ENCODE results near the gene CALN1. TPM values are rescaled to one million over a fixed set of nuclear protein-coding genes. Genes with fewer than 3 reads are reported as not detected.
"Not testable (repeated sequence)": the region's sequence is repeated elsewhere in the genome, so short reads cannot be mapped to it uniquely, and the experiment has no call there.

The CALN1 gene
- polyA plus RNA-seq, 1 donor from 2014 or later: 7.8 TPM

GRCh38 chr7:72343991-72344390 lies 68.1 kb downstream of the CALN1 start:
- Histone ChIP-seq H3K9ac (ENCODE audit: low read length) (no peak overlapping the region), H3K9me3 (ENCODE audit: low read length) (no peaks in the 10 kb centered on the region), H3K4me2 (ENCODE audit: low read length) (no peak overlapping the region), H3K27me3 (ENCODE audit: insufficient read depth, low read depth, low read length) (no peaks in the 10 kb centered on the region), H3K4me3 (ENCODE audit: low read length) (no peak overlapping the region), H3K36me3 (ENCODE audit: insufficient read depth, low read length) (no peaks in the 10 kb centered on the region), H3K9me2 (ENCODE audit: insufficient read depth, low read length) (no peaks in the 10 kb centered on the region), H3F3A (ENCODE audit: insufficient read depth, low read length, poor library complexity, severe bottlenecking) (no peaks in the 10 kb centered on the region), H3K27ac (ENCODE audit: low read length) (no peak overlapping the region), H3K79me2 (replicated peaks; ENCODE audit: insufficient read depth, low read length) (no peaks in the 10 kb centered on the region), H4K20me1 (ENCODE audit: insufficient read depth) (no peaks in the 10 kb centered on the region), H2AFZ (ENCODE audit: low read depth, low read length) (no peak overlapping the region)
- TF ChIP-seq POLR2AphosphoS5 (IDR thresholded peaks at IDR 0.05) (no peak), TAF1 (IDR thresholded peaks at IDR 0.05; ENCODE audit: low read depth) (no peak), EZH2 (IDR thresholded peaks at IDR 0.05; ENCODE audit: borderline replicate concordance, insufficient read depth, low read length, poor library complexity, severe bottlenecking) (no peak), MXI1 (conservative IDR thresholded peaks at IDR 0.05; ENCODE audit: poor library complexity, severe bottlenecking) (no peak), CTCF (IDR thresholded peaks at IDR 0.05; ENCODE audit: poor library complexity, severe bottlenecking) (no peak), RAD21 (conservative IDR thresholded peaks at IDR 0.05) (no peak), EP300 (conservative IDR thresholded peaks at IDR 0.05; ENCODE audit: poor library complexity, severe bottlenecking) (no peak), SMC3 (conservative IDR thresholded peaks at IDR 0.05; ENCODE audit: poor library complexity) (no peak)
- TF ChIP-seq, protein P1, sequence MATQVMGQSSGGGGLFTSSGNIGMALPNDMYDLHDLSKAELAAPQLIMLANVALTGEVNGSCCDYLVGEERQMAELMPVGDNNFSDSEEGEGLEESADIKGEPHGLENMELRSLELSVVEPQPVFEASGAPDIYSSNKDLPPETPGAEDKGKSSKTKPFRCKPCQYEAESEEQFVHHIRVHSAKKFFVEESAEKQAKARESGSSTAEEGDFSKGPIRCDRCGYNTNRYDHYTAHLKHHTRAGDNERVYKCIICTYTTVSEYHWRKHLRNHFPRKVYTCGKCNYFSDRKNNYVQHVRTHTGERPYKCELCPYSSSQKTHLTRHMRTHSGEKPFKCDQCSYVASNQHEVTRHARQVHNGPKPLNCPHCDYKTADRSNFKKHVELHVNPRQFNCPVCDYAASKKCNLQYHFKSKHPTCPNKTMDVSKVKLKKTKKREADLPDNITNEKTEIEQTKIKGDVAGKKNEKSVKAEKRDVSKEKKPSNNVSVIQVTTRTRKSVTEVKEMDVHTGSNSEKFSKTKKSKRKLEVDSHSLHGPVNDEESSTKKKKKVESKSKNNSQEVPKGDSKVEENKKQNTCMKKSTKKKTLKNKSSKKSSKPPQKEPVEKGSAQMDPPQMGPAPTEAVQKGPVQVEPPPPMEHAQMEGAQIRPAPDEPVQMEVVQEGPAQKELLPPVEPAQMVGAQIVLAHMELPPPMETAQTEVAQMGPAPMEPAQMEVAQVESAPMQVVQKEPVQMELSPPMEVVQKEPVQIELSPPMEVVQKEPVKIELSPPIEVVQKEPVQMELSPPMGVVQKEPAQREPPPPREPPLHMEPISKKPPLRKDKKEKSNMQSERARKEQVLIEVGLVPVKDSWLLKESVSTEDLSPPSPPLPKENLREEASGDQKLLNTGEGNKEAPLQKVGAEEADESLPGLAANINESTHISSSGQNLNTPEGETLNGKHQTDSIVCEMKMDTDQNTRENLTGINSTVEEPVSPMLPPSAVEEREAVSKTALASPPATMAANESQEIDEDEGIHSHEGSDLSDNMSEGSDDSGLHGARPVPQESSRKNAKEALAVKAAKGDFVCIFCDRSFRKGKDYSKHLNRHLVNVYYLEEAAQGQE (IDR thresholded peaks at IDR 0.05; ENCODE audit: borderline replicate concordance): no peak

- H3K27ac ChIP-seq (ENCODE audit: low read length); H3K4me2 ChIP-seq (ENCODE audit: low read length); H4K20me1 ChIP-seq (ENCODE audit: insufficient read depth); H3K36me3 ChIP-seq (ENCODE audit: insufficient read depth, low read length); H3F3A ChIP-seq (ENCODE audit: insufficient read depth, low read length, poor library complexity, severe bottlenecking); H3K9me3 ChIP-seq (ENCODE audit: low read length); H2AFZ ChIP-seq (ENCODE audit: low read depth, low read length); H3K79me2 ChIP-seq (replicated peaks; ENCODE audit: insufficient read depth, low read length); H3K27me3 ChIP-seq (ENCODE audit: insufficient read depth, low read depth, low read length); H3K4me3 ChIP-seq (ENCODE audit: low read length); H3K9me2 ChIP-seq (ENCODE audit: insufficient read depth, low read length); H3K9ac ChIP-seq (ENCODE audit: low read length): not testable (repeated sequence)
These were observed 68.8 kb downstream of the CALN1 start for GRCh38 chr7:72343354-72343753.

All from neural cell (in vitro differentiated cells).